Thoracic aorta (tissue), 2 donors: Measurements from ENCODE around the gene AMIGO2. TPM values are rescaled to one million over a fixed set of nuclear protein-coding genes. Genes with fewer than 3 reads are reported as not detected.
"Not testable (repeated sequence)": the region's sequence is repeated elsewhere in the genome, so short reads cannot be mapped to it uniquely, and the experiment has no call there.

Experiments
- ATAC-seq: fragments of 150-250 bp; one replicate; pipeline ENCODE4 v1.8.0; 2017; ENCODE audit warnings: low read depth; ENCODE audit not compliant: insufficient number of reproducible peaks, low FRiP score
- DNase-seq: peaks from one replicate; pipeline ENCODE4 v3.0.0-alpha.2; 2020; ENCODE audit warnings: low spot score
- H3K27ac ChIP-seq, 2 donors: fragments of 200-600 bp; sonication (generic); 1 replicate in 1 of 2; 2 replicates in 1 of 2; pipeline ENCODE4 v1.5.1; 2016; ENCODE audit warnings: mild to moderate bottlenecking in 2 of 2, moderate library complexity in 2 of 2
- H3K27me3 ChIP-seq: fragments of 200-600 bp; sonication (generic); replicated peaks from 2 replicates; pipeline ENCODE4 v1.6.0; 2016; ENCODE audit warnings: mild to moderate bottlenecking; ENCODE audit not compliant: insufficient read depth
- H3K36me3 ChIP-seq: fragments of 200-600 bp; sonication (generic); one replicate; pipeline ENCODE4 v1.5.1; 2016
- H3K4me1 ChIP-seq, 2 donors: fragments of 200-600 bp; sonication (generic); 1 replicate in 1 of 2; 2 replicates in 1 of 2; pipeline versions ENCODE4 v1.5.1 to v1.6.0; 2016; ENCODE audit warnings: low read depth in 2 of 2, mild to moderate bottlenecking in 1 of 2; ENCODE audit not compliant: control insufficient read depth in 1 of 2
- H3K4me3 ChIP-seq: fragments of 200-600 bp; sonication (generic); 2 replicates; pipeline ENCODE4 v1.5.1; 2016; ENCODE audit warnings: mild to moderate bottlenecking
- H3K9me3 ChIP-seq: fragments of 200-600 bp; sonication (generic); 2 replicates; pipeline ENCODE4 v1.5.1; 2016
- total RNA-seq, 2 donors: library from RNA; depleted of rRNA; stranded (reverse); fragments of >200 nt; gene quantifications; one replicate each; pipeline versions ENCODE4 v1.1.0 to v1.2.3, GENCODE V29; 2016
- TF ChIP-seq, protein P1 (sequence below): fragments of 200-600 bp; sonication (generic); IDR thresholded peaks from one replicate; pipeline ENCODE4 v1.5.1; 2019; ENCODE audit warnings: antibody characterized with exemption

The AMIGO2 gene
- total RNA-seq, 2 donors from 2014 or later = 10.9 to 32.1 TPM

DNA sequence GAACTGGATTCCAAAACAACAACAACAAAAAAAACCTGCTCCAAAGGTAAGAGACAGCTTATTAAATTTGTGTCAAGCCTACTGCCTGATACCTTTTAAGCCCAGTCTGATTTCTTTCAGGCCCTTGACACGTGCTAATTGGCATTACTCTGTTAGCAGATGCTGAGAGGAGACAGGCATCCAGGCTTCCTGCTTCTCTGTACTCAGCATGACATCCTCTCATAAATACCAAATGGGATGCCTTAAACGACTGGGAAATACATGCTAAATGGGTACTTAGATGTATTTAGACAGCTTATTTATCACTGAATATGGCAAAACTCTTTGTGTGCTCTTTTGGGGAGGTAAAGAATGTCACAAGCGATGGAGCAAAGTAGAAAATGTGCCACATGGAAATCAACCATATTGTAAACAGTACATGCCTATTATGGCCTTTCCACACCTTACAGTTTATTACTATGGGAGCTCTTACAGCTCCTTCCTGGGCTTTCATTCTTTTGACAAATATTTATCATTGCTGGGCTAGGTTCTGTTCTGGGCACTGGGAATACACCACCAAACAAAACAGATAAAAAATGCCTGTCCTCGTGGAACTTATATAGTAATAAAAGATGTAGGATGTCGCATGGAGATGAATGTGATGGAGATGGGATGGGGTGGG lies 11.9 kb downstream of the AMIGO2 start:
- H3K4me1 ChIP-seq = peaks cover 5 to 27% of the 10 kb centered on the region in 2 donors
- TF ChIP-seq, protein P1, sequence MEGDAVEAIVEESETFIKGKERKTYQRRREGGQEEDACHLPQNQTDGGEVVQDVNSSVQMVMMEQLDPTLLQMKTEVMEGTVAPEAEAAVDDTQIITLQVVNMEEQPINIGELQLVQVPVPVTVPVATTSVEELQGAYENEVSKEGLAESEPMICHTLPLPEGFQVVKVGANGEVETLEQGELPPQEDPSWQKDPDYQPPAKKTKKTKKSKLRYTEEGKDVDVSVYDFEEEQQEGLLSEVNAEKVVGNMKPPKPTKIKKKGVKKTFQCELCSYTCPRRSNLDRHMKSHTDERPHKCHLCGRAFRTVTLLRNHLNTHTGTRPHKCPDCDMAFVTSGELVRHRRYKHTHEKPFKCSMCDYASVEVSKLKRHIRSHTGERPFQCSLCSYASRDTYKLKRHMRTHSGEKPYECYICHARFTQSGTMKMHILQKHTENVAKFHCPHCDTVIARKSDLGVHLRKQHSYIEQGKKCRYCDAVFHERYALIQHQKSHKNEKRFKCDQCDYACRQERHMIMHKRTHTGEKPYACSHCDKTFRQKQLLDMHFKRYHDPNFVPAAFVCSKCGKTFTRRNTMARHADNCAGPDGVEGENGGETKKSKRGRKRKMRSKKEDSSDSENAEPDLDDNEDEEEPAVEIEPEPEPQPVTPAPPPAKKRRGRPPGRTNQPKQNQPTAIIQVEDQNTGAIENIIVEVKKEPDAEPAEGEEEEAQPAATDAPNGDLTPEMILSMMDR = no peak
- no peak overlapping the region for H3K4me3 ChIP-seq
- no peak for DNase-seq
- ATAC-seq = no peak
- no peaks in the 10 kb centered on the region for H3K9me3 ChIP-seq
- H3K27ac ChIP-seq = peak overlapping the region; percentile 60 to 63
- no peaks in the 10 kb centered on the region for H3K27me3 ChIP-seq
- no peaks in the 10 kb centered on the region for H3K36me3 ChIP-seq

DNA sequence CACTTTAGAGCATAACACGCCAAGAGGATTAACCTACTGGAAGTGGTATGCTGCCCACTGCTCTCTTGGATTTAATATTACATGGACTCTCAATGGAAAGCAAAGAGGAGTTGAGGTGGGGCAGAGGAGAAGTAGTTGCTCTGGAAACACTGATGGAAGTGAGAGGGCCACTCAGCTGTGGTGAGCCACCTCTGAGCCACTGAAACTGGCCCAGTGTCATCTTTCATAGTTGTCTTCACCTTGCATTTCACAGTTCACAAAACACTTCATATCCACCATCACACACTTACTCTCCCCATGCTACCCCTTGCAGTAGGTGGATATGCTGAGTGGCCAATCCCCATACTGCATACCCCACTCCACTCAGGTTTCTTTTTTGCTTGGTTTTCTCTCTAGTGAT lies 12.6 kb downstream of the AMIGO2 start:
- Histone ChIP-seq H3K27ac (peak overlapping the region; percentile 60 to 63), H3K4me1 (peaks cover 5 to 27% of the 10 kb centered on the region in 2 donors), H3K9me3 (no peaks in the 10 kb centered on the region), H3K4me3 (no peak overlapping the region), H3K27me3 (no peaks in the 10 kb centered on the region), H3K36me3 (no peaks in the 10 kb centered on the region)
- no peak for ATAC-seq
- TF ChIP-seq, protein P1 = no peak
- DNase-seq = no peak

DNA sequence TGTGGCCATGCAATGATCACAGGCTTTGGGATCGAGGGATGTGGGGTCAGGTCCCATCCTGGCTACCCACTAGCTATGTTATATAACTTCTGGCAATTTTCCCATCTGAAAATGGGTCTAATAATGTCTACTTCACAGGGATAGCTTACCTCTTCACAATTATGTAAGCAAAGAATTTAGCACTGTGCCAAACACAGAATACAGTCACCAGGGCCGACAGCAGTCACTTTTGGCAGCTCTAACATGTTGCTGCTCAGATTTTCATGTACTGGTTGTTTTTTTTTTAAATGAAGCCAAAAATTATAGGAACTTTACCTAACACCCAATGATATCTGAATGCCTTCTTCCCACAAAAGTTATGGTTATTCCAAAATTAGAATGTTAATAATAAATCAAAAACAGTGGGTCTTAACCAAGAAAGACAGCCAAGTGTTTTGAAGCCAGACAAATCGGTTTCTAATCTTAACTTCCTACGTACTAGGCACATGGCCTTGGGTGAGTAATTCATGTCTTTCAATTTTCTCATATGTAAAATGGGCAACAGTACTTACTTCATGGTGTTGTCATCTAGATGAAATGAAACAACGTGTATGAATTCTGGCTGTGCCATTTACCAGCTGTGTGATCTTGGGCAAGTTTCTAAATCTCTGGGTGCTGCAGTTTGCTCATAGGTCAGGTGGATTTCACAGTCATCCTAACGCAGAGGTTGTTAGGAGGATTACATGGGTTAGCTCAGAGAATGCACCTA lies 13.3 kb downstream of the AMIGO2 start:
- ATAC-seq = peak; percentile 90
- Histone ChIP-seq H3K27ac (peak overlapping the region; percentile 60 to 63), H3K9me3 (no peaks in the 10 kb centered on the region), H3K4me3 (peak overlapping the region; percentile 4), H3K36me3 (no peaks in the 10 kb centered on the region), H3K27me3 (no peaks in the 10 kb centered on the region), H3K4me1 (peaks cover 5 to 27% of the 10 kb centered on the region in 2 donors)
- TF ChIP-seq, protein P1 = no peak
- no peak for DNase-seq

DNA sequence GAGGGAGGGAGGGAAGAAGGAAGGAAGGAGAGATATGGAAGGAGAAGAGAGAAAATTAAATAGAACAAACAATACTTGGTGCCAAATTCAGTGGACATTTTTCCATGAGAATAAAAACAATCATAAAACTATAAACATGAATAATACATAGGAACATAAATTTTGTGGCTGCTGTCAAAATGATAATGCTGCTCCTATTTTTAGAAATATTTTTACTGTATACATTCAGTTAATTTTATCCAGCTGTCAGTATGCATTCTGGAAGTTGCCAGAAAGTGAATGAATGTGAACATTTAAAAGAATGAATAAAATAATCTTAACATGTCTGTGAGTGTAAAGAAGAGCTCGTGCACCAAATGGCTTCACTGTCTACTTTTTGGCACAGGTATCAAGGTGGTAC lies 14.2 kb downstream of the AMIGO2 start:
- DNase-seq (no peak), ATAC-seq (no peak)
- H3K27ac ChIP-seq = peak overlapping the region in 1 of 2 donors; percentile 60
- peaks cover 5 to 26% of the 10 kb centered on the region in 2 donors for H3K4me1 ChIP-seq
- no peaks in the 10 kb centered on the region for H3K27me3 ChIP-seq
- H3K36me3 ChIP-seq = no peaks in the 10 kb centered on the region
- H3K4me3 ChIP-seq = no peak overlapping the region
- TF ChIP-seq, protein P1 = no peak
- H3K9me3 ChIP-seq = no peaks in the 10 kb centered on the region

DNA sequence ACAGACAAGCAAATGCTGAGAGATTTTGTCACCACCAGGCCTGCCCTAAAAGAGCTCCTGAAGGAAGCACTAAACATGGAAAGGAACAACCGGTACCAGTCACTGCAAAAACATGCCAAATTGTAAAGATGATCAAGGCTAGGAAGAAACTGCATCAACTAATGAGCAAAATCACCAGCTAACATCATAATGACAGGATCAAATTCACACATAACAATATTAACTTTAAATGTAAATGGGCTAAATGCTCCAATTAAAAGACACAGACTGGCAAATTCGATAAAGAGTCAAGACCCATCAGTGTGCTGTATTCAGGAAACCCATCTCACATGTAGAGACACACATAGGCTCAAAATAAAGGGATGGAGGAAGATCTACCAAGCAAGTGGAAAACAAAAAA lies 21.1 kb downstream of the AMIGO2 start:
- H3K27me3 ChIP-seq, DNase-seq: not testable (repeated sequence)

DNA sequence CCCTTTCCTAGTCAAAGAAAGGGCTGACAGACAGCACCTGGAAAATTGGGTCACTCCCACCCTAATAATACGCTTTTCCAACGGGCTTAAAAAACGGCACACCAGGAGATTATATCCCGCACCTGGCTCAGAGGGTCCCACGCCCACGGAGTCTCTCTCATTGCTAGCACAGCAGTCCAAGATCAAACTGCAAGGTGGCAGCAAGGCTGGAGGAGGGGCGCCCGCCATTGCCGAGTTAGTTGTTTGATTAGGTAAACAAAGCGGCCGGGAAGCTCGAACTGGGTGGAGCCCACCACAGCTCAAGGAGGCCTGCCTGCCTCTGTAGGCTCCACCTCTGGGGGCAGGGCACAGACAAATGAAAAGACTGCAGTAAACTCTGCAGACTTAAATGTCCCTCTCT lies 22.8 kb downstream of the AMIGO2 start:
- H3K27me3 ChIP-seq, H3K36me3 ChIP-seq, DNase-seq, H3K4me1 ChIP-seq, H3K27ac ChIP-seq, H3K4me3 ChIP-seq, ATAC-seq, H3K9me3 ChIP-seq: not testable (repeated sequence)

More for the DNA sequence above, 21.1 kb downstream of the AMIGO2 start:
- not testable (repeated sequence) for H3K4me3 ChIP-seq, ATAC-seq, H3K4me1 ChIP-seq, H3K27ac ChIP-seq, H3K9me3 ChIP-seq, H3K36me3 ChIP-seq

DNA sequence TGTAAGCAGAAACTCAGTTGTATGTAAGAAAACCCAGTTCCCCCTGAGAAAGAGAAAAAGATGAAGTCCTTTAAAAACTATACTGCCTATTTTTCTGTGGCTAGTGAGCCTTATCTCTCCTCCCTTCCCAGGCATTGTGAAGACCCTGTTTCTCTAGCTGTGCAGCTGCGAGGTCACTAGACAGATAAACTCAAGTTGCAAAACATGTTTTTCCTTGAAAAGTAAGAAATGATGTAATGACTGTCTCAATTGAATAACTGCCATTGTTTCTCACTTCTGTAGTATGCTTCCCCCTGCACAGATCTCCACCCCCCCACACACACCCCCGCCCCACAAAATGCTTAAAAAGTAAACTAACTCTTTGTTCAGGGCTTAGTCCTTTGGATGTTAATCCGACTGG lies 23.9 kb downstream of the AMIGO2 start:
- not testable (repeated sequence) for ATAC-seq, H3K27me3 ChIP-seq, H3K27ac ChIP-seq, H3K9me3 ChIP-seq, H3K4me3 ChIP-seq, H3K36me3 ChIP-seq, H3K4me1 ChIP-seq, DNase-seq
